NCI-H2107 treated with DMSO at 0.1 percent for 48 hours (cell line): ENCODE results near the gene ECHDC3.

Source experiments
- DNase-seq: peaks from one replicate; lab custom pipeline; 2025; ENCODE audit not compliant: unreplicated experiment; lab: John Stamatoyannopoulos, UW

ECHDC3 gene

DNA sequence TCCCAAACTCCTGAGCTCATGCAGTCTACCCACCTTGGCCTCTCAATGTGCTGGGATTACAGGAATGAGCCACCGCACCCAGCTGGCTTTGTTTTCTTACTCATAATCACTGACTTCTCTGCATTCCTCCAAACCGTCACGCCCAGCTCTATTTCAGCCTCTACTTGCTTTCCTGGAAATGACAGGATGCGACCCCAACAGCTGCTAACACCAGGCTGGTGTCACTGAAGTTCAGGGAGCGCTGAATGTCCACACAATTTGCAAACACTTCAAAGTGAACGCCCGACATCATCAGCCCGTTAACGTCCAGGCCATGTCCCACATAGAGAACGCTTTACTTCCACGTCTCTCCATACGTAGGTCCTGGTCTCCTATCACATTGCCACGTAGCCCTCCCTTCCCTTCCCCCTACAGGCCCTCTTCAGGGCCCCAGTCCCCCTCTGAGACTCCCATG lies 68.2 kb downstream of the ECHDC3 start:
- DNase-seq, result no peak

DNA sequence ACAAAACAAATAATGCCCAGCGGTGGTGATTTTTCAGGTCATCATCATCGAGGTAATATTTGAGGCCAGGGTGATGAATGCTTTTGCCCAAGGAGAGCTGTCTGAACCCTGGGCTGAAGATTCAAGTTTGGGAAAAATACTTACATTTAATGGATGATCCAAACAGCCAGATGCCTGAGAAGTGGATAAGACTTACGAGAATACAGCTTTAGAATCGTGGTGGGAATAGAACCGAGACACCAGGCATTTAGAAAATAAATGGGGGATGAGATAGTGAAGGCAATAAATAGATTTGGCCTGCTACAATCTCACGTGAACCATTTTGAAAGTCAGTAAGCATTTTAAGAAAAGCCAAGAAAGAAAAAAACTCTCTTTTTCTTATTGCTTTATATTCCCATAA lies 68.8 kb downstream of the ECHDC3 start:
- DNase-seq, result no peak

DNA sequence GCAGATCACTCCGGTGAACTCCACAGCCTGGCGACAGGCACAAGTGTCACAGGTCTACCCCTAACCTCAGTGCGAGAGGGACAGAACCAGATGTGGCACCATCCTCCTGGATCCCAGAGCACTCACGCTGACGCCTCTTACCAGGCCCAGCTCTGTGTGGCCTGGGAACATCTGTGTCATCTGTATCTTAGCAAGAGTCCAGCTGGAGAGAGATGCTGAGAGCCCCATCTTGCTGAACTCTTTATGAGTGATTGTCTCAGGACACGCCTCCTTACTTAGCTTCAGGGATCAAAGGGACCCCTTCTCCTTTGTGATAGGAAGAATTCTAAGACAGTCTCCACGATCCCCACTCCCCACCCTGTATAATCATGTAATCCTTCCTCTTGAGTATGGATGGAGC lies 71.0 kb downstream of the ECHDC3 start:
- no peak for DNase-seq
